ENCODE measurements around the gene TRAM2.

Gene TRAM2

DNA sequence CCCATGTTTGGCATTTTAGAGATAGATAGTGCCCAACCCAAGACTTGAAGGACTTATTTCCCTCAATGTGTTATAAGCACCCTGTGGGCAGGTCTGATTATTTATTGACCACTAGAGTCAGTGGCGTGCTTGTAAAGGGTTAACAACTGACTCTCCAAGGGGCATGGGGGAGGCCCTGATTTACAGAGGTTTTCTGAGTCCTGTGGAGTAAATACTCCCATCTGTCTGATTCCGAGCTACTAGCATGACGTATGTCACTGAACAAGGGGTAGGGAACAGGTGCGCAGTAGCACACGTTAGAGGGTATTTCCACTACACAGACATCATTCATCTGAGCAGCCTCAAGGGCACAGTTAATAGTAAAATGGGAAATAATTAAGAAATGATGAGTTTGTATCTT lies 17.4 kb upstream of the TRAM2 start:
- no peak for DNase-seq

DNA sequence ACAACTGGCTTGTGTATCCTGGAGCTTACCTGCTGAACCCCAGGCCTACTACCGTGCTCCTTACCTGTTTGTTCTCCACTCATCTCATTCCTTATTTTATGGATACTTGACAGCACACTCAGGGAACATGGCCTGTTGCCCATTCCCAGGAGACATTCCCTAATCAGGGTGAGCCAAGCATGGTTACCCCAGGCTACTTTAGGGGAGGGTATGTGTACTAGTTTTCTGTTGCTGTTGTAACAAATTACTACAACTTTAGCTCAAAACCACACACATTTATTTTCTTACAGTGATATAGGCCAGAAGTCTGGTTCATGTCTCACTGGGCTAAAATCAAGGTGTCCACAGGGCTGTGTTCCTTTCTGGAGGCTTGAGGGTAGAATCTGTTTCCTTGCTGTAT lies 15.0 kb upstream of the TRAM2 start:
- DNase-seq = no peak

DNA sequence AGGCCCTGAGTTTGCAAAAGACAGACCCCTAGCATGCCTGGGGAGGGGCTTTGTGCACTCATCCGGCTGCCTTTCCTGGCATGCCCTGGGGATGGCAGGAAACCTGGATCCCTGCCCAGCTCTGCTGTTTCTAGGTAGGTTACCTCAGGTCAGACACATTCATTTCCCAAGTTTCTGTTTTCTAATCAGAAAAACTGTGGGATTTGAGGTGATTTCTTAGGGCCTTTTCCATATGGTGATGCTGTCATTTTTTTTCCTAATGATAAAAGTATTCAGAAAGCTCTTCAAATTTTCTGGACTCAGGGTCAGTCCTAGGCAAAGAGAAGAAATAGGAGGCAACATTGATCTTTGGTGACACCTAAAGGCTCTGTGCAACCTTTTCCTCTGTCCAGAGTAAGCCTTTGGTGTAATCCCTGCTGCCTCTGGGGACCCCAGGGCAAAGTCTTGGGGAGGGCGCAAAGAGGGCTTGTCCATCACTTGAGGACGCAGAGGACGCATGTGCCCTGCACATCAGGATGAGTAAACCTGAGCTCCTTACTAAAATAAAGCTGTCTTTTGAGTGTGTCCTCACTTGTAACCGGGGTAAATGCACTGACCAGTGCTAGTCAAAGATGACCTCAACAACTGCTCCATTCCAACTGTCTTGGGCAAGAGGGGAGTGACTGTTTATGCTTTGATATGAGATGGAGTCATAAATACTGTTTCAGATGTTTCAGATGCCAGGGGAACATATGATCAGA lies 13.5 kb upstream of the TRAM2 start:
- peak; percentile 41 for DNase-seq

DNA sequence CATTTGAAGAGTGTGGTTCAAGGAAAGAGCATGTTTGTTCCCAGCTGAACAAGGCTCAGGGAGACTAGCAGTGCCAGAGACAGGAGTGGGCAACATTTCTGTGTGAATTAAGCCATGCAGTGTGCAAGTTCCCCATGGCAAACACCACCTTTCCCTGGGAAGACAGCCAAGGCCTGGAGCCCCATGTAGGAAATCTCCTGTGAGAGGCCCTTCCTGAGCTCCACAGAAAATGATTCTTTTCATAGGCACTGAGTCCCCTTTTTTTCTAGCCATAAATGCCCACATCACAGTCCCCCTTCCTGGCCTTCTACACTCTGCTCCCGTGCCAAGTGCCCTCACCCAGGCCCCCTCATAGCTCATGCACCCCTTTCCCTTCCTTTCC lies 11.8 kb upstream of the TRAM2 start:
- no peak for DNase-seq

DNA sequence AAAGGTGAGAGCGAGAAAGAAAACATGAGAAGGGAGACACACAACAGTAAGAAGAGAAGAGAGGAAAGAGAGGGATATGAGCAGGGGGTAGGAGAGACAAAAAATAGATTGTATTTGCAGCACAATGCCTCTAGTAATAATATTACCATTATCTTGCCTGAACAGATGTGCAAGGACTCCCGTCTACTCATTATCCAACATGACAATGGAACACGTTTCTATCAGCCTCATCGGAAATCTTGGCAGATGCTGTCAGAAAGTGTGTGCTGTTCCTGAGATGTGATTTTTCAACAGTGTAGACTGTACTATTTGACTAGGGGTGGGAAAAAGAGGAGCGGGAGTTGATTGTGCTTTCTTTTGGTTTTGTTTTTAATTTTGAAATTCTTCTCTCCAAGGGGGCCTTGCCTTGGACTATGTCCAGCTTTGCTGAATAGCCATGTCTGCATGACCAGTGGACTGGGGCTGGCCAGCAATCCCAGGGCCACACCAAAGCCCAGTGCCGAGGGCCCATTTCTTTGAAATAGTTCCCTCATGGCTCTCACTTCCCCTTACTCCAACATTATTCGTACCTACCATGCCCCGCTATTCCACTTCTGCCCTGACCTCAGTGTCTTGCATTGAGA lies 11.3 kb upstream of the TRAM2 start:
- no peak for DNase-seq

DNA sequence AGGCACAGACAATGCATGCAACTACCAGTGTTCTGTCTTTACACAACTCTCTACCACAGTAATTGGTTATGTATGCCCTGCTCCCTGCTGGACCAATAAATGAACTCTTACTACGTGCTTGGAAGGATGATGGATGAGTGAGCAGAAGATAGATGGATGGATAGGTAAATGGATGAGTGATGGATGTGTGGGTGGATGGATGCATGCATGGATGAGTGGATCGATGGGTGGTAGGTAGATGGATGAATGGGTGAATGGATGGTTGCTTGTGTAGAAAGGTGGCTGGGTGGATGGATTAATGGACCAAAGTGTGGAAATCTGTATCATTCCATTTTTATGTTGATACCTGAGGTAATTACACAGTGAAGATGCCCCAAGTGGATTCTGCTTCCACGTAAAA lies 10.1 kb upstream of the TRAM2 start:
- no peak for DNase-seq

DNA sequence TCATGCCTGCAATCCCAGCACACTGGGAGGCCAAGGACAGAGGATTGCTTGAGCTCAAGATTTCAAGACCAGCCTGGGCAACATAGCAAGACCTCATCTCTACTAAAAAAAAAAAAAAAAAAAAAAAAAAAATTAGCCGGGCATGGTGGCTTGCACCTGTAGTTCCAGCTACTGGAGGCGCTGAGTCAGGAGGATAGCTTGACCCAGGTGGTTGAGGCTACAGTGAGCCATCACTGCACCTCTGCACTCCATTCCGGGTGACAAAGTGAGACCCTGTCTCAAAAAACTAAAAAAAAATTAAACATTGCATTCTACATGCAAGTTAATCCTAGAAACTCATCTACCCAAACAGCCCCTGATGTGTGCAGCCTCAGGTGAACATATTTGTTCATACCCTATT lies 7.3 kb upstream of the TRAM2 start:
- no peak for DNase-seq

DNA sequence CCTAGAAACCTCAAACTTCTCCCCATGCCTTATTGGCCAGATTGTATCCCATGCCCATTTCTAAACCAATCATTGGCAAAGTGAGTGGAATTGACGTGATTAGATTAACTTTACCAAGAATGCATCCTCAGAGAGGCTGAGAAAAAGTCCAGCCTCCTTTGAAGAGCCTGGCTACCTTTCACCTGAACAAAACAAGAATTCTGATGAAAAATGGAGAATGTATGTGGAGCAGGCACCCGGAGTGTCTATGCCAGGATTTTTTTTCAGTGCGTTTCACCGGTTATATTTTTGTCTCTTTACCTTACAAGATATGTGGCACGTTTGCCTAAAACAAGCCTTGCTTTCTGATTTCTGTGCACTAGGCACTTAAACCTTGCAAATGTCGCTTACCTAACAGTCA lies 6.1 kb upstream of the TRAM2 start:
- no peak for DNase-seq

DNA sequence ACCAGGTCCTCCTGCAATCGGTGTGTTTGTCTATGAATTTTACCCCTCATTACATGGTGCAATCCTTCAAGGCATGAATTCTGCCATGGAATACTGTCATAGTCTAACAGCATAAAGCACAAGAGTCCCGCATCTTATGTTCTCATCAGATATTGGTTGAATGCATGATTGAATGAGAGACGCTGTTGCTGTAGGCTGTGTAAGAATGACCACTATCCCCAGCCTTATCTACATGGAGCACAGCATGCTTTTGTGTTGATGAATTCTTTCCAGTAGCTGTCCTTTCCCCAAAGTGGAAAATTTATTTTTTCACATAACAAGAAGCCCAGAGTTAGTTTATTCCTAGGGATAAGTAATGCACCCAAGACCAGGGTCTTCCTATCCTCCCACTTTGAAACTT lies 5.6 kb upstream of the TRAM2 start:
- DNase-seq = no peak

DNA sequence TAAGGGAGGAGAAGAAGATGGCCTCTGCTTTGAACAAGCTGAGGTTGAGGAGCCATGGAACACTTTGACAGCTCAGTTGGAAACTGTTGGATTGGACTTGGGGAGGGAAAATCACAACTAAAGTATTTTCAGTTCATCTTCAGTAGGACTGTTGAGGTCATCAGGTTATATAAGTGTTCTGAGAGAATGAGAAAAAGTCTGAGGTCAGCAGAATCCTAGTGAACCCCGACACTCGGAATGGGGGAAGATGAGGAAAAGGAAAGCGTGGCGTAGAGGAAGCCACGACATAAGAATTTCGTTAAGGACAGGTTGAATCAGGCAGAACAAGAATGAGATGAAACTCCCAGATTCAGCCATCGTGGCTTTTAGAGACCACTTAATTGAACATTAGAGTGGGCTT lies 4.0 kb upstream of the TRAM2 start:
- DNase-seq = no peak

DNA sequence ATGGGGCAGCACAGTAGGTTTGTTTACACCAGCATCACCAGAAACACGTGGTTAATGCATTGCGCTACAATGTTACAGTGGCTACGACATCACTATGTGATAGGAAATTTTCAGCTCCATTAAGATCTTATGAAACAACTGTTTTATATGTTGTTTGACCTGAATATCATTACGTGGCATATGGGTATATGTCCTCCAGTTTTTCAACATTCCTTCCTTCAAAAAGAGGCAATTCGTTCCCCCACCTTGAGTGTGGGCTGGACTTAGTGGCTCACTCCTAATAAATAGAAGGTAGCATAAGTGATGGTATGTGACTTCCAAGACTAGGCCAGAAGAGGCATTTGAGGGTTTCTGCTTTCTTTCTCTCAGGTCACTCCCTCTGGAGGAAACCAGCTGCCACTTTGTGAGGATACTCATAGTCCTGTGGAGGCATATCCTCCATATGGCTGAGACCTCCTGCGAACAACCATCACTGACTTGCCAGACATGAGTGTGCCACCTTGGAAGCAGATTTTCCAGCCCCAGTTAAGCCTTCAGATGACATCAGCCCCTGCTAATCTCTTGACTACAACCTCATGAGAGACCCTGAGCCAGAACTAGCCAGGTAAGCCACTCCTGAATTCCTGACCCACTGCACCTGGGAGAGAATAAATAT lies 2.3 kb upstream of the TRAM2 start:
- no peak for DNase-seq

GRCh38 chr6:52577778-52578463 lies 1.1 kb upstream of the TRAM2 start:
- DNase-seq = peak; percentile 75

GRCh38 chr6:52576392-52577021 lies 353 bp downstream of the TRAM2 start:
- DNase-seq = peak; percentile 91

- no peak for DNase-seq
These were observed 837 bp downstream of the TRAM2 start for GRCh38 chr6:52576054-52576391.

- DNase-seq = peak; percentile 52
These were observed 1.4 kb downstream of the TRAM2 start for GRCh38 chr6:52575502-52575892.

- DNase-seq = peak; percentile 95
These were observed 2.0 kb downstream of the TRAM2 start for GRCh38 chr6:52574709-52575501.

GRCh38 chr6:52573295-52573694 lies 3.6 kb downstream of the TRAM2 start:
- no peak for DNase-seq

DNA sequence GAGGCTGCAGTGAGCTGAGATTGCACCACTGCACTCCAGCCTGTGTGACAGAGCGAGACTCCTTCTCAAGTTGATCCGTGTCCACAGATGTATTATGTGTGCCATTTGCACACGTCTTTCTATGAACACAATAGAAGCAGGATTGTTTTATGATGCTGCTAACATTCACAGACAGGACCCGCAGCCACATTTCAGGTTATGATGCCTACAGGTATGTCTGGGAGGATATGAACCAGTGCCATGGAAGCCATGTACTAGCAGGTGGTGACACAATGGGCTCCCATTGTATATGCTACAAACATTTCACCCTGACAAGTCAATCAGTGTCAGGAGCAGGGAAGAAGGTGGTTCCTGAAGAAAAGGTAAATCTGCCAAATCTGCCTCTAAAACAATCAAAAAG lies 4.3 kb downstream of the TRAM2 start:
- DNase-seq = no peak

DNA sequence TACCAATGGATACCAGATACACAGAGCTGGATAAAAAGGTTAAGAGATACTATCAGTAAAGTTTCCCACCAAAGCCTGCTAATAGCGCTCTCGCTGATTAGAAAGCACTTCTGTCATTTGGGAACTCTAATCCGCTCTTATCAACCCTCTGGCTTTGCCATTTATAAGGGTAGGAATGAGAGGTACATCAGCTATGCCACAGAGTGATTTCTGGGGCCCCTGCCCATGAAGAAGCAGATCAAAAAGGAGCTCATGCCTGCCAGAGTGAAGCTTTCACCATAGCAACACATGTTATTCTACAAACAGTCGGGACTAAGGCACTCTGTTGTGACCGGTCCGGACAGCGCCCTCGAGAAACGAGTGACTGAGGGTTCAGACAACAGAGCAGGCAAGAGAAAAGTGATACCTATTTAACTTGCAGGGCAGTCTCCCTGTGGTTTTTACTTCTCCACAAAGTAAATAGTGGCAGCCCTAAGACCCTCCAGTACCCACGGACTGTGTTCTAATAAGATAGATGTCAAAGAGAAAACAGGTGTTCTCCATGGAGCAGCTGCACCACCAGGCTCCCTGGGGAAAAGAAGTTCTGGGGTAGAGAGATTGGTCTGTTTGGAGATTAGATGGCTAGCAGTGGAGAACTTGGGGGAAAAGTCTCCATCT lies 5.6 kb downstream of the TRAM2 start:
- no peak for DNase-seq

DNA sequence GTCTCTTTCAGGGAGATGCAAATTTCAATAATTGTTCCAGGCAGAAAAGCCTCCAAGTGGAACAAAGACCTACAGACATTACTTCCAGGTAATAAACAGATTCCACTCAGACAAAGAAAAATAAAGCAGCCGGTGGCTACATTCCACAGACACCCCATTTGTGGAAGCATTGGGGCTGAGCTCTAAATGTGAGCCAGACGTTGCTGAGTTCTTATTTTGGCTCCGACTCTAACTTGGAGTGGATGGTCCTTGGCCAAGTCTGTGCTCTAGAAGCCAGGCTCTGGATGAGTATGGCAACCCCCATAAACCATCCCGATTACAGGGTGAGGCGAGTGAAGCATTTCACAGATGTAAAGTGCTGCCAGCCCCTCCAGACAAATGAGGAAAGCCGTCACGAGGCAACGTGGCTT lies 6.6 kb downstream of the TRAM2 start:
- DNase-seq = no peak

GRCh38 chr6:52568320-52568719 lies 8.5 kb downstream of the TRAM2 start:
- no peak for DNase-seq

- no peak for DNase-seq
These were observed 10.0 kb downstream of the TRAM2 start for GRCh38 chr6:52566853-52567279.

Data from OCI-M1 (cell line).